ENCODE data around the gene TOX3. TPM values are rescaled to one million over a fixed set of nuclear protein-coding genes. Genes with fewer than 3 reads are reported as not detected.

TOX3 gene
- total and polyA plus RNA-seq, 2 experiments from 2014 or later = 9.8 to 15.6 TPM

DNA sequence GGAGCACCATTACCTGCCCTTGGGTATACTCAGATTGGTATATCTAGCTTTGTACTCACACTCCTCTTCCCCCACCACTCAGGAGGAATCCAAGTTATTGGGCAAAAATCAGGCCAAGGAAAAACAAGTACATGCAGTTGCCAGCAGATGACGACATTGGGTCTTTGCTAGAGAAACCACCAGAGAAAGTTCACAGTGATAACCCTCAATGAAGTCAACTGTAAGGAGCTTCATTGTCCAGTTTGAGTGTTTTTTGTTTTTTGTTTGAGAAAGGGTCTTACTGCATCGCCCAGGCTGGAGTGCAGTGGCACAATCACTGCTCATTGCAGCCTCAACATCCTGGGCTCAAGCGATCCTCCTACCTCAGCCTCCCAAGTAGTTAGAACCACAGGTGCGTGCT, 34.6 kb upstream of the TOX3 start:
- TF ChIP-seq CREB1 (CRISPR knock-in tag; IDR thresholded peaks at IDR 0.05; ENCODE audit: low read depth) = no peak
- TF ChIP-seq, protein P1, sequence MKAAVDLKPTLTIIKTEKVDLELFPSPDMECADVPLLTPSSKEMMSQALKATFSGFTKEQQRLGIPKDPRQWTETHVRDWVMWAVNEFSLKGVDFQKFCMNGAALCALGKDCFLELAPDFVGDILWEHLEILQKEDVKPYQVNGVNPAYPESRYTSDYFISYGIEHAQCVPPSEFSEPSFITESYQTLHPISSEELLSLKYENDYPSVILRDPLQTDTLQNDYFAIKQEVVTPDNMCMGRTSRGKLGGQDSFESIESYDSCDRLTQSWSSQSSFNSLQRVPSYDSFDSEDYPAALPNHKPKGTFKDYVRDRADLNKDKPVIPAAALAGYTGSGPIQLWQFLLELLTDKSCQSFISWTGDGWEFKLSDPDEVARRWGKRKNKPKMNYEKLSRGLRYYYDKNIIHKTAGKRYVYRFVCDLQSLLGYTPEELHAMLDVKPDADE (IDR thresholded peaks at IDR 0.05) = no peak
- TF ChIP-seq, protein P2, sequence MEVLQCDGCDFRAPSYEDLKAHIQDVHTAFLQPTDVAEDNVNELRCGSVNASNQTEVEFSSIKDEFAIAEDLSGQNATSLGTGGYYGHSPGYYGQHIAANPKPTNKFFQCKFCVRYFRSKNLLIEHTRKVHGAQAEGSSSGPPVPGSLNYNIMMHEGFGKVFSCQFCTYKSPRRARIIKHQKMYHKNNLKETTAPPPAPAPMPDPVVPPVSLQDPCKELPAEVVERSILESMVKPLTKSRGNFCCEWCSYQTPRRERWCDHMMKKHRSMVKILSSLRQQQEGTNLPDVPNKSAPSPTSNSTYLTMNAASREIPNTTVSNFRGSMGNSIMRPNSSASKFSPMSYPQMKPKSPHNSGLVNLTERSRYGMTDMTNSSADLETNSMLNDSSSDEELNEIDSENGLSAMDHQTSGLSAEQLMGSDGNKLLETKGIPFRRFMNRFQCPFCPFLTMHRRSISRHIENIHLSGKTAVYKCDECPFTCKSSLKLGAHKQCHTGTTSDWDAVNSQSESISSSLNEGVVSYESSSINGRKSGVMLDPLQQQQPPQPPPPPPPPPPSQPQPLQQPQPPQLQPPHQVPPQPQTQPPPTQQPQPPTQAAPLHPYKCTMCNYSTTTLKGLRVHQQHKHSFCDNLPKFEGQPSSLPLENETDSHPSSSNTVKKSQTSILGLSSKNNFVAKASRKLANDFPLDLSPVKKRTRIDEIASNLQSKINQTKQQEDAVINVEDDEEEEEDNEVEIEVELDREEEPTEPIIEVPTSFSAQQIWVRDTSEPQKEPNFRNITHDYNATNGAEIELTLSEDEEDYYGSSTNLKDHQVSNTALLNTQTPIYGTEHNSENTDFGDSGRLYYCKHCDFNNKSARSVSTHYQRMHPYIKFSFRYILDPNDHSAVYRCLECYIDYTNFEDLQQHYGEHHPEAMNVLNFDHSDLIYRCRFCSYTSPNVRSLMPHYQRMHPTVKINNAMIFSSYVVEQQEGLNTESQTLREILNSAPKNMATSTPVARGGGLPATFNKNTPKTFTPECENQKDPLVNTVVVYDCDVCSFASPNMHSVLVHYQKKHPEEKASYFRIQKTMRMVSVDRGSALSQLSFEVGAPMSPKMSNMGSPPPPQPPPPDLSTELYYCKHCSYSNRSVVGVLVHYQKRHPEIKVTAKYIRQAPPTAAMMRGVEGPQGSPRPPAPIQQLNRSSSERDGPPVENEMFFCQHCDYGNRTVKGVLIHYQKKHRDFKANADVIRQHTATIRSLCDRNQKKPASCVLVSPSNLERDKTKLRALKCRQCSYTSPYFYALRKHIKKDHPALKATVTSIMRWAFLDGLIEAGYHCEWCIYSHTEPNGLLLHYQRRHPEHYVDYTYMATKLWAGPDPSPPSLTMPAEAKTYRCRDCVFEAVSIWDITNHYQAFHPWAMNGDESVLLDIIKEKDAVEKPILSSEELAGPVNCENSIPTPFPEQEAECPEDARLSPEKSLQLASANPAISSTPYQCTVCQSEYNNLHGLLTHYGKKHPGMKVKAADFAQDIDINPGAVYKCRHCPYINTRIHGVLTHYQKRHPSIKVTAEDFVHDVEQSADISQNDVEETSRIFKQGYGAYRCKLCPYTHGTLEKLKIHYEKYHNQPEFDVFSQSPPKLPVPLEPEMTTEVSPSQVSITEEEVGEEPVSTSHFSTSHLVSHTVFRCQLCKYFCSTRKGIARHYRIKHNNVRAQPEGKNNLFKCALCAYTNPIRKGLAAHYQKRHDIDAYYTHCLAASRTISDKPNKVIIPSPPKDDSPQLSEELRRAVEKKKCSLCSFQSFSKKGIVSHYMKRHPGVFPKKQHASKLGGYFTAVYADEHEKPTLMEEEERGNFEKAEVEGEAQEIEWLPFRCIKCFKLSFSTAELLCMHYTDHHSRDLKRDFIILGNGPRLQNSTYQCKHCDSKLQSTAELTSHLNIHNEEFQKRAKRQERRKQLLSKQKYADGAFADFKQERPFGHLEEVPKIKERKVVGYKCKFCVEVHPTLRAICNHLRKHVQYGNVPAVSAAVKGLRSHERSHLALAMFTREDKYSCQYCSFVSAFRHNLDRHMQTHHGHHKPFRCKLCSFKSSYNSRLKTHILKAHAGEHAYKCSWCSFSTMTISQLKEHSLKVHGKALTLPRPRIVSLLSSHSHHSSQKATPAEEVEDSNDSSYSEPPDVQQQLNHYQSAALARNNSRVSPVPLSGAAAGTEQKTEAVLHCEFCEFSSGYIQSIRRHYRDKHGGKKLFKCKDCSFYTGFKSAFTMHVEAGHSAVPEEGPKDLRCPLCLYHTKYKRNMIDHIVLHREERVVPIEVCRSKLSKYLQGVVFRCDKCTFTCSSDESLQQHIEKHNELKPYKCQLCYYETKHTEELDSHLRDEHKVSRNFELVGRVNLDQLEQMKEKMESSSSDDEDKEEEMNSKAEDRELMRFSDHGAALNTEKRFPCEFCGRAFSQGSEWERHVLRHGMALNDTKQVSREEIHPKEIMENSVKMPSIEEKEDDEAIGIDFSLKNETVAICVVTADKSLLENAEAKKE (CRISPR knock-in tag; IDR thresholded peaks at IDR 0.05) = no peak
- TF ChIP-seq, protein P3, sequence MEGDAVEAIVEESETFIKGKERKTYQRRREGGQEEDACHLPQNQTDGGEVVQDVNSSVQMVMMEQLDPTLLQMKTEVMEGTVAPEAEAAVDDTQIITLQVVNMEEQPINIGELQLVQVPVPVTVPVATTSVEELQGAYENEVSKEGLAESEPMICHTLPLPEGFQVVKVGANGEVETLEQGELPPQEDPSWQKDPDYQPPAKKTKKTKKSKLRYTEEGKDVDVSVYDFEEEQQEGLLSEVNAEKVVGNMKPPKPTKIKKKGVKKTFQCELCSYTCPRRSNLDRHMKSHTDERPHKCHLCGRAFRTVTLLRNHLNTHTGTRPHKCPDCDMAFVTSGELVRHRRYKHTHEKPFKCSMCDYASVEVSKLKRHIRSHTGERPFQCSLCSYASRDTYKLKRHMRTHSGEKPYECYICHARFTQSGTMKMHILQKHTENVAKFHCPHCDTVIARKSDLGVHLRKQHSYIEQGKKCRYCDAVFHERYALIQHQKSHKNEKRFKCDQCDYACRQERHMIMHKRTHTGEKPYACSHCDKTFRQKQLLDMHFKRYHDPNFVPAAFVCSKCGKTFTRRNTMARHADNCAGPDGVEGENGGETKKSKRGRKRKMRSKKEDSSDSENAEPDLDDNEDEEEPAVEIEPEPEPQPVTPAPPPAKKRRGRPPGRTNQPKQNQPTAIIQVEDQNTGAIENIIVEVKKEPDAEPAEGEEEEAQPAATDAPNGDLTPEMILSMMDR (conservative IDR thresholded peaks at IDR 0.05; ENCODE audit: low read depth in 2 of 2) = peak; percentile 43 to 53
- TF ChIP-seq, protein P4, sequence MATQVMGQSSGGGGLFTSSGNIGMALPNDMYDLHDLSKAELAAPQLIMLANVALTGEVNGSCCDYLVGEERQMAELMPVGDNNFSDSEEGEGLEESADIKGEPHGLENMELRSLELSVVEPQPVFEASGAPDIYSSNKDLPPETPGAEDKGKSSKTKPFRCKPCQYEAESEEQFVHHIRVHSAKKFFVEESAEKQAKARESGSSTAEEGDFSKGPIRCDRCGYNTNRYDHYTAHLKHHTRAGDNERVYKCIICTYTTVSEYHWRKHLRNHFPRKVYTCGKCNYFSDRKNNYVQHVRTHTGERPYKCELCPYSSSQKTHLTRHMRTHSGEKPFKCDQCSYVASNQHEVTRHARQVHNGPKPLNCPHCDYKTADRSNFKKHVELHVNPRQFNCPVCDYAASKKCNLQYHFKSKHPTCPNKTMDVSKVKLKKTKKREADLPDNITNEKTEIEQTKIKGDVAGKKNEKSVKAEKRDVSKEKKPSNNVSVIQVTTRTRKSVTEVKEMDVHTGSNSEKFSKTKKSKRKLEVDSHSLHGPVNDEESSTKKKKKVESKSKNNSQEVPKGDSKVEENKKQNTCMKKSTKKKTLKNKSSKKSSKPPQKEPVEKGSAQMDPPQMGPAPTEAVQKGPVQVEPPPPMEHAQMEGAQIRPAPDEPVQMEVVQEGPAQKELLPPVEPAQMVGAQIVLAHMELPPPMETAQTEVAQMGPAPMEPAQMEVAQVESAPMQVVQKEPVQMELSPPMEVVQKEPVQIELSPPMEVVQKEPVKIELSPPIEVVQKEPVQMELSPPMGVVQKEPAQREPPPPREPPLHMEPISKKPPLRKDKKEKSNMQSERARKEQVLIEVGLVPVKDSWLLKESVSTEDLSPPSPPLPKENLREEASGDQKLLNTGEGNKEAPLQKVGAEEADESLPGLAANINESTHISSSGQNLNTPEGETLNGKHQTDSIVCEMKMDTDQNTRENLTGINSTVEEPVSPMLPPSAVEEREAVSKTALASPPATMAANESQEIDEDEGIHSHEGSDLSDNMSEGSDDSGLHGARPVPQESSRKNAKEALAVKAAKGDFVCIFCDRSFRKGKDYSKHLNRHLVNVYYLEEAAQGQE (IDR thresholded peaks at IDR 0.05; ENCODE audit: unreplicated experiment) = no peak
- peaks cover 20% of the 10 kb centered on the region for H3K9me2 ChIP-seq (ENCODE audit: insufficient read depth)
- no peaks in the 10 kb centered on the region for H3K36me3 ChIP-seq (ENCODE audit: insufficient read depth)
- Mint-ChIP-seq H3K27me3 (ENCODE audit: insufficient read depth, low read depth, poor library complexity) (peaks cover 4% of the 10 kb centered on the region), H3K4me1 (peaks cover 14% of the 10 kb centered on the region), H3K36me3 (ENCODE audit: low read depth) (no peaks in the 10 kb centered on the region), H3K4me3 (no peak overlapping the region), H3K27ac (no peak overlapping the region), H3K9me3 (no peaks in the 10 kb centered on the region)
- peak; percentile 24 for DNase-seq (ENCODE audit: low spot score)
- no peaks in the 10 kb centered on the region for H3K4me1 ChIP-seq (ENCODE audit: insufficient read depth)
- no peaks in the 10 kb centered on the region for H3K79me2 ChIP-seq (replicated peaks; ENCODE audit: insufficient read depth)
- H4K20me1 ChIP-seq (replicated peaks; ENCODE audit: insufficient read depth) = no peaks in the 10 kb centered on the region
- H3K27ac ChIP-seq (ENCODE audit: low read depth) = no peak overlapping the region
- no peaks in the 10 kb centered on the region for H3F3A ChIP-seq (replicated peaks; ENCODE audit: low read depth)
- H3K4me2 ChIP-seq = no peak overlapping the region
- ATAC-seq = no peak
- H2AFZ ChIP-seq = no peak overlapping the region
- H3K4me3 ChIP-seq = no peak overlapping the region
- H3K27me3 ChIP-seq (ENCODE audit: insufficient read depth) = no peaks in the 10 kb centered on the region
